Ecto neural progenitor cell (in vitro differentiated cells): ENCODE results near the gene DEFB123.
"Not testable (repeated sequence)": the region's sequence is repeated elsewhere in the genome, so short reads cannot be mapped to it uniquely, and the experiment has no call there.

Experiments used
- DNase-seq: peaks from one replicate; pipeline ENCODE4 v3.0.0-alpha.2; 2018; ENCODE audit warnings: low spot score

DEFB123 gene

DNA sequence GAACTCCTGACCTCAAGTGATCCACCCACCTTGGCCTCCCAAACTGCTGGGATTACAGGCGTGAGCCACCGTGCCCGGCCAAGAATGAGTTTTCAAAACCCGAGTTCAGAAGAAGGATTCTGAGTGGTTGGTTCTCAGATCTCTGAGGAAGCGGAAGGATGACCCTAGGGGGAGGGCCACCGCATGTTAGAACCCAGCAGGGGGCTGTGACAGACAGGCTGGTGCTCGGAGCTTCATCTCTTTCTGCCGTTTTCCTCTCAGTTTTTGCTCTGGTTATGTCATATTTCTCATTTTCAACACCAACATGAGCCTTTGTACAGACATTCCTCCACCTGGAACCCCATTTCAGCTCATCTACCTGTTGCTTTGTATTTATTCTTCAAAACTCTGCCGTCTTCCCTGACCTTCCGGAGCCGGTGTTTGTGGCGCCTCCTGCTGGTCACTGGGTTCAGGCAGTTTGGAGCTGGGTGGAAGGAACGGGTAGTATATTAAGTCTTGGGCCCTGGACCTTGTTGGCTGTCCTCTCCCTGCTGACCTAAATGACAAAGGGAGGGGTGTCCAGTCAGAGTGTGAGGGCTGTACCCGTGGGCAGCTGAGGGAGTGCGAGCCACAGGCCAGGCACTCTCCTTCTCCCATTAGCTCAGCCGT, at the start of gene DEFB123:
Gene DEFB123 (plus strand): TSS at position 621 of the 648 bp plus-strand sequence. CDS start 67 bp downstream, outside the sequence.
- DNase-seq: no peak

DNA sequence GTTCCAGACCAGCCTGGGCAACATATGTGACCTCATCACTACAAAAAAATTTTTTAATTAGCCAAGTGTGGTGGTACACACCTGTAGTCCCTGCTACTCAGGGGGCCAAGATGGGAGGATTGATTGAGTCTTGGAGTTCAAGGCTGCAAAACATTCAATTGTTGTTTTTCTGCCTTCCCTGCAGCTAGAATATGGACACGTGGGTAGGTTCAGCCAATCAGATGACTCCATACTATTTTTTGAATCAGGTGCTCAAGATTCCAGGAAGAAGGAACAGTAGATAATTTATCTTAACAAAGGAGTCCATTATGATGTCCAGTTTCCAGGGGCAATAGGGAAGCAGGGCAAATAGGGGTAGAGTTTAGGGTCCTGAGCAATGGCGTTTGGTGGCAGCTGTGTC, 47.6 kb upstream of the DEFB123 start:
- no peak for DNase-seq

DNA sequence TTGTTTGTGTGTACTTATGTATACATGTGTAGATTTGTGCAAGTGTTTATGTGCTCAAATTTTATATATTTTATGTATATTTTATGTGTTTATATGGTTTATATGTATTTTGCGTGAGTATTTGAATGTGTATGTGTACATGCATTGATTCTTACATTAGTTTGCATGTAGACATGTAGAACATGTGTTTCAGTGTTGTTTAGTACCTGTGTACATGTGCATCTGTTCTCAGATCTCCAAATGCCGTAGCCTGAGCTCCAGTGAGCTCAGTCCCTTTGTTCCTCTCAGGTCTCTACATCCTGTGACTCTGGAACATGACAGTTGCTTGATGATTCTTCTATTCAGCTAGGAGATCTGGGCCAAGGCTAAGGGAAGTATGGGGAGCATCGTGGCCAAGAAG, 45.5 kb upstream of the DEFB123 start:
- no peak for DNase-seq

DNA sequence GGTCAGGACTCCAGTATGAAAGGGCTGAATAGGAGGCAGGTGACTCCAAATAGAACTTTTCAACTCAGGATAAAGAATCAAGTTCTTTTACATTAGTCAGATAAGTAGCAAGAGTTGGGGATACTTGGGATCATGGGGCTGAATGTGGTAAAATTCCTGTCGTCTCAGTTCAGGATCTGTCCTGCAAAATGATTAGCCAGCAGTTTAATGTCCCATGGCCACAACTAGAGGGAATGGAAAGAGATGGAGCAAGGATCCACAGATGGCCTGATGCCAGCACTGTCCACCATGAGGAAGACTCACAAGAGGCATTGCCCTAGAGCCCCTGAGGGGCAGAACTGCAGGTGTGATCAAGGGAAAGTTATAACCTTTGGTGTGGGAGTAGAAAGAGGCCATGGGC, 36.5 kb upstream of the DEFB123 start:
- no peak for DNase-seq

DNA sequence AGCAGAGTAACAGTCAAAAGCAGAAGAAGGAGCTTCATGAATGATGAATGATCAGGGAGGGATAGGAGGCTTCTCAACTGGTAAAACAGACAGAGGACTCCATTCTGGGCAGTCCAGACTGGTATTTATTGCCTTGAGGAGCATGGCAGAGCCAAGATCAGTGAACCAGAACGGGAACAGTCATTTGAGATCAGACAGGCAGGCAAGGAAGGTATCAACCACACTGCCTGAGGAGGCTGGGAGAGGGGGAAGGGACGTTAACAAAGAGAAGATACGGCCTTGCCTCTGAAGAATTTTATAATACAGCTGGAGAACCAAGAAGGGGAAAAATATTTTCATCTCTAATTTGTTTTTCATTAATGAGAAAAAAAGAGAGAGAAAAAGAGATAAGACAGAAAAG, 34.3 kb upstream of the DEFB123 start, which contains the start of gene DEFB121:
Gene DEFB121 (minus strand): TSS at position 101 of the 400 bp plus-strand sequence. CDS start 63 bp downstream, at position 38.
- no peak for DNase-seq

GRCh38 chr20:31410011-31410410, 30.4 kb upstream of the DEFB123 start:
- DNase-seq: no peak

- DNase-seq: no peak
These were observed 26.1 kb upstream of the DEFB123 start for GRCh38 chr20:31414381-31414780.

GRCh38 chr20:31415653-31416052, 24.8 kb upstream of the DEFB123 start:
- no peak for DNase-seq

- no peak for DNase-seq
These were observed 22.1 kb upstream of the DEFB123 start for GRCh38 chr20:31418307-31418706.

DNA sequence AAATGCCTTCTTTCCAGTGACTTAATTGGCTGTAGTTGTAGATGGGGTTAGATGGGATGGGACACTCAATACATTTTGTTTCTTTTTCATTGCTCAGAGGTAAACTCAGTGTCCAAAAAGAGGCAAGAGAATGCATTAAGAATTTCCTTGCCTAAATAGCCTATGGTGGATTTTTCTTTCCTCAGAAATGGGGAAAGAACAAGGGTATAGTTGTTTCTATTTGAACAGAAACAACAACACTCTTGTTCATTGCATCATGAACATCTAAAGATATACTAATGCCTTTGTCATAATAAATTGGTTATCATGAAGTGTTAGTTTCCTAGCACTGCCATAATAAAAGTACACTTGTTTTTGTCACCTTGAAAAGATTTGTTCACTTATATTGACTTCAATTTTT, 14.6 kb upstream of the DEFB123 start:
- DNase-seq: no peak

DNA sequence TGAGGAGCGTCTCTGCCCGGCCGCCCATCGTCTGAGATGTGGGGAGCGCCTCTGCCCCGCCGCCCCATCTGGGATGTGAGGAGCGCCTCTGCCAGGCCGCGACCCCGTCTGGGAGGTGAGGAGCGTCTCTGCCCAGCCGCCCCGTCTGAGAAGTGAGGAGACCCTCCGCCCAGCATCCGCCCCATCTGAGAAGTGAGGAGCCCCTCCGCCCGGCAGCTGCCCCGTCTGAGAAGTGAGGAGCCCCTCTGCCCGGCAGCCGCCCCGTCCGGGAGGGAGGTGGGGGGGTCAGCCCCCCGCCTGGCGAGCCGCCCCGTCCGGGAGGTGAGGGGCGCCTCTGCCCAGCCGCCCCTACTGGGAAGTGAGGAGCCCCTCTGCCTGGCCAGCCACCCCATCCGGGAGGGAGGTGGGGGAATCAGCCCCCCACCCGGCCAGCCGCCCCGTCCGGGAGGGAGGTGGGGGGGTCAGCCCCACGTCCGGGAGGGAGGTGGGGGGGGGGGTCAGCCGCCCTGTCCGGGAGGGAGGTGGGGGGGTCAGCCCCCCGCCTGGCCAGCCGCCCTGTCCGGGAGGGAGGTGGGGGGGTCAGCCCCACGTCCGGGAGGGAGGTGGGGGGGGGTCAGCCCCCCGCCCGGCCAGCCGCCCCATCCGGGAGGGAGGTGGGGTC, 13.4 kb upstream of the DEFB123 start:
- not testable (repeated sequence) for DNase-seq

DNA sequence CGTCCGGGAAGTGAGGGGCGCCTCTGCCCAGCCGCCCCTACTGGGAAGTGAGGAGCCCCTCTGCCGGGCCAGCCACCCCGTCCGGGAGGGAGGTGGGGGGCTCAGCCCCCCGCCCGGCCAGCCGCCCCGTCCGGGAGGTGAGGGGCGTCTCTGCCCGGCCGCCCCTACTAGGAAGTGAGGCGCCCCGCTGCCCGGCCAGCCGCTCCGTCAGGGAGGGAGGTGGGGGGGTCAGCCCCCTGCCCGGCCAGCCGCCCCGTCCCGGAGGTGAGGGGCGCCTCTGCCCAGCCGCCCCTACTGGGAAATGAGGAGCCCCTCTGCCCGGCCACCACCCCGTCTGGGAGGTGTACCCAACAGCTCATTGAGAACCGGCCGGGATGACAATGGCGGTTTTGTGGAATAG, 12.9 kb upstream of the DEFB123 start:
- DNase-seq: not testable (repeated sequence)

- no peak for DNase-seq
These were observed 9.8 kb upstream of the DEFB123 start for GRCh38 chr20:31430568-31431115.

DNA sequence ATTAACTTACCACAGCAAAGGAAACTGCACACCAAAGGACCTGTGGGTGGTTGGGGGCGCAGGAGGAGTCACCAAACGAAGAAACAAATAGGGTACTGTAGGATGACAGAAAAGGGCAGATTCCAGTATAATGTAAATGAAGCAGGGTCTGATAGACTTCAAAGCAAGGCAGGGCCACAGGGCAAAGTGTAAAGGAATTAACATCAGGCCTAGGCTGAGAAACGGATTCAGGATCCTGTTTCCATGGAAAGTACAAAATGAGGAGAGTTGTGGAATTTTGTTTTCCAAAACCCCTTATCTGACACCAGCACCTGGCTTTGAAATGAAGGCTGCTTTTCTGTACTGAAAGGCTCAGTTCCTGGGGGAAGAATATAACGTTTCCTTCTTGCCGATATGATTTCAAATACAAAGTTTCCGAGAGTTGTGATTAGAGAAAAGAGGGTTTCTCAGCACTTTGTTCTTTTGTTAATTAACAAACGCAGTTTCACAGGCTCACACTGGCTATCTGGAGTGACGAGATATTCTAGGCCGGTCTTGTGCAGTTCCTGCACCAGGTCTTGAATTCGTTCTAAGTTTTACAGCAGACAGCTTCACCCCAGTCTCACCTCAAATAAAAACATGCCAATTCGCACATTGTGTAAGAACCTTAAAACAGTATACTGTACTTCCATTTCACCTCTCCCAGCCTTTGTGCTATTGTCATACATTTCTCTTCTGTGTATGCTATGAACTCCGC, 5.8 kb downstream of the DEFB123 start:
- DNase-seq: no peak

DNA sequence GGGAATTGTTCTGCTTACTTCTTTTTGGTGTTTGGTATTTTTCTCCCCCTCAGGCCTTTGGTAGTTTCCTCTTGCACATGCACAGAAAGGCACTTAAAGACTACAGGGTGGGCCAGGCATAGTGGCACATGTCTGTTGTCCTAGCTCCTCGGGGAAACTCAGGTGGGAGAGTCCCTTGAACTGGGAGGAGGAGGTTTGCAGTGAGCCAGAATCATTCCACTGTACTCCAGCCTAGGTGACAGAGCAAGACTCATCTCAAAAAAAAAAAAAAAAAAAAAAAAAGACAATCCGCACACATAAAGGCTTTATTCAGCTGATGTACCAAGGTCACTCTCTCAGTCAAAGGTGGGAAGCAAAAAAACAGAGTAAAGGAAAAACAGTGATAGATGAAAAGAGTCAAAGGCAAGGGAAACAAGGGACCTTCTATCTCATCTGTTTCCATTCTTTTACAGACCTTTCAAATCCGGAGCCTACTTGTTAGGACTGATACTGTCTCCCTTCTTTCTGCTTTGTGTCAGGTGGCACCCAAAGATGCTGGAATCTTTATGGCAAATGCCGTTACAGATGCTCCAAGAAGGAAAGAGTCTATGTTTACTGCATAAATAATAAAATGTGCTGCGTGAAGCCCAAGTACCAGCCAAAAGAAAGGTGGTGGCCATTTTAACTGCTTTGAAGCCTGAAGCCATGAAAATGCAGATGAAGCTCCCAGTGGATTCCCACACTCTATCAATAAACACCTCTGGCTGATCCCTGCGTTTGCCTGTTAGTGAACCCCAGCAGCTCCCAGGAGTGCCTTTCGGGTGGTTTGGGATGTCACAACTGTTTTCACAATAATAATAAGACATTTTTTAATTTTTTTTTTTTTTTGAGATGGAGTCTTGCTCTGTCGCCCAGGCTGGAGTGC, 9.3 kb downstream of the DEFB123 start:
- DNase-seq: no peak

- no peak for DNase-seq
These were observed 12.1 kb downstream of the DEFB123 start for GRCh38 chr20:31452575-31452974.

DNA sequence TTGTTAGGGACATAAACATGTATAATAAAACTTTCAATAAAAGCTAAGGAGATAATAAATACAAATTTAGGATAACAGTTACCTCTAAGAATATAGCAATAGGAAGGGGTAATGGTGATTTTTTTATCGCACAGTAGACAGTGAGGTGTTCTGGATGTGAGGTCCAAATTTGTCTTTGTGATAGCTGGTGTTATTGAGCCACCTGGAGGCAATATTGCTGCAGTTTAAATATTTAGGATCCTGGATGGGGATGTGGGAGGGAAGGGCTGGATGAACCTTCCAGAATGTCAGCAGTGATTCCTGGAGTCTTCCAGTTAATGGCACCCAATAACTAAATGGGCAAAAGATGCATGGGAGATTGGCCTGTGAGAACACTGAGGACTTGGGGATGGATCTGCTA, 13.9 kb downstream of the DEFB123 start:
- no peak for DNase-seq

DNA sequence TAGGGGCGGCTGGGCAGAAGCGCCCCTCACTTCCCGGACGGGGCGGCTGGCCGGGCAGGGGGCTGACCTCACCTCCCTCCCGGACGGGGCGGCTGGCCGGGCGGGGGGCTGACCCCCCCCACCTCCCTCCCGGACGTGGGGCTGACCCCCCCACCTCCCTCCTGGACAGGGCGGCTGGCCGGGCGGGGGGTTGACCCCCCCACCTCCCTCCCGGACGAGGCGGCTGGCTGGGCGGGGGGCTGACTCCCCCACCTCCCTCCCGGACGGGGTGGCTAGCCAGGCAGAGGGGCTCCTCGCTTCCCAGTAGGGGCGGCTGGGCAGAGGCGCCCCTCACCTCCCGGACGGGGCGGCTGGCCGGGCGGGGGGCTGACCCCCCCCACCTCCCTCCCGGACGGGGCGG, 30.5 kb downstream of the DEFB123 start:
- not testable (repeated sequence) for DNase-seq

DNA sequence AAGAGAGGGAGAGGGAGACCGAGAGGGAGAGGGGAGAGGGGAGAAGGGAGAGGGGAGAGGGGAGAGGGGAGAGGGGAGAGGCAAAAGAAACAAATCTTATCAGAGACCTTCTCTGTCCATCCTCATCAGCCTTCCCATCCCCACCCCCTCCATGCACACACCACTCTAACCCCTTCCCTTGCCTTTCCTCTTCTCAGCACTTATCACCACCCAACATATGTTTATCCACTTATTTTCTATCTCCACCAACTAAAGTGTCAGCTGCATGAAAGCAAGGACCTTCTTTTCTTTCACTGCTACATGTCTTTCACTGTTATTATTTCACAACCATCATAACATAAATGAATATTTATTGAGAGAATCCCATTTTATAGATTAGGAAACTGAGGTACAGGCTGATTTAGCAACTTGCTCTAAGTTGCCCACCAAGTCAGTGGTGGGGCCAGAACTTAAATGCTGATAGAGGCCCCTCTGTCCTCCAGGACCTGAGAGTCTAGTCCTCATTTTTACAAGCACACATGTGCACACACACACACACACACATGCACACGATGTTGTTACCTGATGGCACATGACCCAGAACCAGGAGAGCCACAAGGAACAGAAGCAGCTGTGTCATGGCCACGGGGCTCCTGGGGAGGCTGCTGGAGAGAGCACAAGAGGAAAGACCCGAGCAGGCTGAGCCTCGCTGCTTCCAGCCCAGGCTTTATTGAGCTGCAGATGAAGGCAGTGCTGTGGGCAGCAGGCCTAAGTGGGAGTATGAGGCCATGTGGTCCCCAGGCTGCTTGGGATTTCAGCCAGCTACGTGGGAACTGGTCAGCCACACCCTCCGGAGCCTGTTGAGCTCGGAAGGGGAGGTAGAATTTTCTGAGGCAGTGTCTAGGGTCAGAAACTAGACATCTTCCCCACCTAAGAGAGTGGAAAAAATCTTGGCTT, 32.2 kb downstream of the DEFB123 start:
- no peak for DNase-seq

DNA sequence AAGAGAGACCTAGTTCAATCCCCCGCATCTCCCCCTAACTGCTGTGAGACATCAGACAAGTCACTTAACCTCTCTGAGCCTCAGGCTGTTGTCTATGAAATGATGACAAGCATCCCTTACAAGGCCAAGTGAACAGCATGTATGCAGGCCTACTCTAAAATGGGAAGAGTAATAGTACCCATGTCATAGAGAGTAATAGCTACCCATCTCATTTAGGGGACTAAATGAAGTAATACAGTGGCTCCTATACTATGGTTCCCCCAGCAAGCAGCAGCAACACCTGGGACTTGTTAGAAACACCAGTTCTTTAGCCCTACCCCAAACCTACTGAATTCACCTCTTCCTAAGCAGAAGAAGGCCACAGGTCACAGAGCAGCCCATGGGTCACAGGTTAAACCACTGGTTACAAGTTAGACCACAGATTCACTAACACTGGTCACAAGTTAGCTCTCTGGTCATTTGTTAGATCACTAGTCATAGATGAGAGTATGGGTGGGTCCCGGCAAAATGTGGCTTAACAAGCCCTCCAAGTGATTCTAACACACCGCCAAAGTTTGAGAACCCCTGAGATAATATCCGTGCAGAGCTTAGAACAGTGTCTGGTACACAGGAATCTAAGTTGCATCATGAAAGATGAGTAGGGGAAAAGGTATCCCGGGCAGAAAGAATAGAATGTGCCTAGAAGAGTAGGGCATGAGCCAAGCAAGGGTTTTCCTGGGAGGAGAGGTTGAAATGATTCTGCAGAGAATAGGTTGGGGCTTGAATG, 33.1 kb downstream of the DEFB123 start:
- no peak for DNase-seq
